OCI-LY7 (cell line): ENCODE measurements around the gene MAEA. TPM values are rescaled to one million over a fixed set of nuclear protein-coding genes. Genes with fewer than 3 reads are reported as not detected.

ENCODE experiments used
- BruUV-seq: library from RNA; stranded (reverse); fragments of 400-500 nt; replicated peaks from 2 replicates; lab custom pipeline; 2021; lab: Mats Ljungman, UMichigan
- CTCF ChIA-PET: fragments of 300-600 bp; sonication (Branson Sonifier 250); formaldehyde crosslinking; loops from one replicate; lab custom pipeline; 2022; ENCODE audit warnings: antibody characterized with exemption; ENCODE audit not compliant: unreplicated experiment; lab: Charles Lee
- POLR2A ChIA-PET: fragments of 300-600 bp; sonication (Branson Sonifier 250); formaldehyde crosslinking; loops from one replicate; lab custom pipeline; 2022; ENCODE audit warnings: antibody characterized with exemption; lab: Charles Lee
- DNase-seq: peaks from one replicate; pipeline ENCODE4 v3.0.0-alpha.2; 2015; ENCODE audit warnings: low spot score
- H2AFZ ChIP-seq: fragments of 200-600 bp; sonication (generic), shearing (Covaris generic); 2 replicates; pipeline ENCODE4 v1.6.1; 2014; ENCODE audit warnings: mild to moderate bottlenecking, antibody characterized with exemption, low read length, moderate library complexity
- H3K27ac ChIP-seq: fragments of 200-600 bp; sonication (generic); 2 replicates; pipeline ENCODE4 v1.5.1; 2014; ENCODE audit warnings: mixed run types, low read depth, mild to moderate bottlenecking, moderate library complexity, low read length, inconsistent platforms; ENCODE audit not compliant: poor library complexity, severe bottlenecking
- H3K36me3 ChIP-seq: fragments of 200-600 bp; sonication (generic); 2 replicates; pipeline ENCODE4 v1.6.1; 2014; ENCODE audit warnings: mild to moderate bottlenecking, antibody characterized with exemption, low read length, moderate library complexity, mixed read lengths; ENCODE audit not compliant: insufficient read depth
- H3K4me1 ChIP-seq: fragments of 200-600 bp; sonication (generic); 2 replicates; pipeline ENCODE4 v1.5.1; 2014; ENCODE audit warnings: mild to moderate bottlenecking, low read length; ENCODE audit not compliant: insufficient read depth, poor library complexity, severe bottlenecking
- H3K4me2 ChIP-seq: fragments of 200-600 bp; sonication (generic); 2 replicates; pipeline ENCODE4 v1.6.1; 2014; ENCODE audit warnings: mild to moderate bottlenecking, low read length
- H3K4me3 ChIP-seq: fragments of 200-600 bp; sonication (generic); 2 replicates; pipeline ENCODE4 v1.5.1; 2014; ENCODE audit warnings: mild to moderate bottlenecking, low read depth, low read length; ENCODE audit not compliant: poor library complexity, severe bottlenecking
- H3K79me2 ChIP-seq: fragments of 200-600 bp; sonication (generic); 2 replicates; pipeline ENCODE4 v1.6.1; 2016; ENCODE audit warnings: low read depth, mild to moderate bottlenecking, low read length, moderate library complexity, mixed read lengths; ENCODE audit not compliant: insufficient read depth
- H3K9me2 ChIP-seq: fragments of 200-600 bp; sonication (generic); 2 replicates; pipeline ENCODE4 v1.6.1; 2016; ENCODE audit warnings: mild to moderate bottlenecking, low read length, mixed read lengths; ENCODE audit not compliant: insufficient read depth
- H3K9me3 ChIP-seq: fragments of 200-600 bp; sonication (generic); 2 replicates; pipeline ENCODE4 v1.6.1; 2014; ENCODE audit warnings: mild to moderate bottlenecking, mixed run types, low read length, mixed read lengths
- H4K20me1 ChIP-seq: fragments of 200-600 bp; sonication (generic); 2 replicates; pipeline ENCODE4 v1.6.1; 2014; ENCODE audit warnings: mild to moderate bottlenecking, antibody characterized with exemption, low read length, moderate library complexity, mixed read lengths; ENCODE audit not compliant: insufficient read depth
- EZH2phosphoT487 ChIP-seq: fragments of 200-600 bp; sonication (generic); IDR thresholded peaks from 2 replicates; pipeline ENCODE4 v1.6.1; 2018; ENCODE audit warnings: low read depth, borderline replicate concordance, mild to moderate bottlenecking, mixed run types, antibody characterized with exemption, low read length, moderate library complexity, mixed read lengths
- intact Hi-C: fragments of 100-400 bp; cut with micrococcal nuclease; formaldehyde crosslinking; loops from one replicate; pipeline ENCODE4 v1.10.0; 2022; ENCODE audit not compliant: unreplicated experiment
- total RNA-seq, 2 experiments: library from RNA; depleted of rRNA in 1 of 2; stranded (reverse); fragments of >200 nt in 1 of 2; shearing (Covaris generic) in 1 of 2; gene quantifications; 2 replicates each; pipeline ENCODE4 v1.2.3, GENCODE V29; 2014 to 2022
- TF ChIP-seq, protein P1 (sequence below): fragments of 200-600 bp; sonication (generic); conservative IDR thresholded peaks from 2 replicates; pipeline ENCODE4 v1.5.1; 2014; ENCODE audit warnings: mild to moderate bottlenecking, antibody characterized with exemption, low read length, moderate library complexity, mixed read lengths

The MAEA gene
- total RNA-seq, 2 experiments from 2014 or later: 53.2 to 59.3 TPM

DNA sequence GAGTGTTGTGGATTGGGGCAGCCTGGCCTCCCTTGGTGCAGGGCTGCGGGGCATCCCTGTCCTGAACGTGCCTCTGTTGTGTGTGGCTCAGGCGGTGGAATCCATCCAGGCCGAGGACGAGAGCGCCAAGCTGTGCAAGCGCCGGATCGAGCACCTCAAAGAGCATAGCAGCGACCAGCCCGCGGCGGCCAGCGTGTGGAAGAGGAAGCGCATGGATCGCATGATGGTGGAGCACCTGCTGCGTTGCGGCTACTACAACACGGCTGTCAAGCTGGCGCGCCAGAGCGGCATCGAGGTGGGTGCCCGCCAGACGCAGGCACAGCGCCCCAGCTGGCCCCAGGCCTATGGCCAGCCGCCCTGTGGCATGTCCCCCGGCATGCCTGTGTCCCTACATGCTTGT is 25.6 kb downstream of the MAEA start:
- no peak for TF ChIP-seq EZH2phosphoT487
- Histone ChIP-seq H3K4me1 (peaks cover 31% of the 10 kb centered on the region), H3K4me2 (no peak overlapping the region), H3K9me3 (peaks cover 7% of the 10 kb centered on the region; the same call in 1 of the 2 replicates), H3K4me3 (no peak overlapping the region), H2AFZ (no peak overlapping the region), H3K27ac (no peak overlapping the region), H4K20me1 (peaks cover 10% of the 10 kb centered on the region; the same call in 1 of the 2 replicates), H3K79me2 (peaks cover 16% of the 10 kb centered on the region), H3K36me3 (peaks cover 70% of the 10 kb centered on the region), H3K9me2 (no peaks in the 10 kb centered on the region)
- no TSS peak for BruUV-seq
- intact Hi-C loops: no loop called here
- CTCF ChIA-PET: no interaction called here
- no peak for DNase-seq
- POLR2A ChIA-PET: no interaction called here

DNA sequence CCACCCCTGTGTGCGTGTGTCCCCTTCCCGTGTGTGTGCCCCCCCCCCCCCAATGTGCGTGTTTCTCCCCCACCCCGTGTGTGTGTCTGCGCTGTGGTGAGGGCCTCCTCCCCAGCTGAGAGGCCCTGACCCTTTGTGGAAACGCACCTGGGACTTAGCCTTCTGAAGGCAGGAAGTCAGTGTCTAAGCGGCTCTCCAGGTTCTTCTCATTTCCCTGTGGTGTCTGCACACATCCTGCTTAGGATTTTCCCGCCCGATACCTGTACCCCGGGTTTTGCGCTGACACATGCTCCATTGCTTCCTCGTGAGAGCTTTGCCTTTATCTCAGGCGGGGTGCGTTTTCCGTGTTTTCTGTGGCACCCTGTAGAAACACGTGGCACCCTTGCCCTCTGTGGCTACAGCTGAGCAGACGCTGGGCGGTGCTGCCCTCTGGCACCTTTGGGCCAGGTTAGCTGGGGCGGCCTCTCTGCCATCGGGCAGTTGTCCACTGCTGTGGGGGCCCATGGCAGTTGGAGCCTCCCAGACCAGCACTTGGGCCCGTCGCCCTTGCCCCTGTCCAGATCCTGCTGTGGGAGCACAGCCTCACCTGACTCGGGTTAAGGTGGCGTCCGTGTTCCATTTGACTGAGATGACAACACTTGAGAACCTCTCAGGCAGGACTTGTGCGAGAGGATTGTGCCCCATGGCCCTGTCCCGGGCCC is 26.3 kb downstream of the MAEA start:
- H2AFZ ChIP-seq: no peak overlapping the region
- H3K4me3 ChIP-seq: no peak overlapping the region
- peaks cover 12% of the 10 kb centered on the region for H3K79me2 ChIP-seq
- peaks cover 5% of the 10 kb centered on the region; the same call in 1 of the 2 replicates for H4K20me1 ChIP-seq
- peaks cover 7% of the 10 kb centered on the region; the same call in 1 of the 2 replicates for H3K9me3 ChIP-seq
- peak; percentile 58 for DNase-seq
- intact Hi-C loops: no loop called here
- ChIA-PET CTCF (no interaction called here), POLR2A (no interaction called here)
- peak overlapping the region; percentile 41 for H3K27ac ChIP-seq
- peak overlapping the region; percentile 27; the same call in 1 of the 2 replicates for H3K4me2 ChIP-seq
- TF ChIP-seq, protein P1, sequence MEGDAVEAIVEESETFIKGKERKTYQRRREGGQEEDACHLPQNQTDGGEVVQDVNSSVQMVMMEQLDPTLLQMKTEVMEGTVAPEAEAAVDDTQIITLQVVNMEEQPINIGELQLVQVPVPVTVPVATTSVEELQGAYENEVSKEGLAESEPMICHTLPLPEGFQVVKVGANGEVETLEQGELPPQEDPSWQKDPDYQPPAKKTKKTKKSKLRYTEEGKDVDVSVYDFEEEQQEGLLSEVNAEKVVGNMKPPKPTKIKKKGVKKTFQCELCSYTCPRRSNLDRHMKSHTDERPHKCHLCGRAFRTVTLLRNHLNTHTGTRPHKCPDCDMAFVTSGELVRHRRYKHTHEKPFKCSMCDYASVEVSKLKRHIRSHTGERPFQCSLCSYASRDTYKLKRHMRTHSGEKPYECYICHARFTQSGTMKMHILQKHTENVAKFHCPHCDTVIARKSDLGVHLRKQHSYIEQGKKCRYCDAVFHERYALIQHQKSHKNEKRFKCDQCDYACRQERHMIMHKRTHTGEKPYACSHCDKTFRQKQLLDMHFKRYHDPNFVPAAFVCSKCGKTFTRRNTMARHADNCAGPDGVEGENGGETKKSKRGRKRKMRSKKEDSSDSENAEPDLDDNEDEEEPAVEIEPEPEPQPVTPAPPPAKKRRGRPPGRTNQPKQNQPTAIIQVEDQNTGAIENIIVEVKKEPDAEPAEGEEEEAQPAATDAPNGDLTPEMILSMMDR: no peak
- TF ChIP-seq EZH2phosphoT487: no peak
- no peaks in the 10 kb centered on the region for H3K9me2 ChIP-seq
- H3K36me3 ChIP-seq: peaks cover 70% of the 10 kb centered on the region
- peaks cover 24% of the 10 kb centered on the region for H3K4me1 ChIP-seq
- BruUV-seq: no TSS peak

DNA sequence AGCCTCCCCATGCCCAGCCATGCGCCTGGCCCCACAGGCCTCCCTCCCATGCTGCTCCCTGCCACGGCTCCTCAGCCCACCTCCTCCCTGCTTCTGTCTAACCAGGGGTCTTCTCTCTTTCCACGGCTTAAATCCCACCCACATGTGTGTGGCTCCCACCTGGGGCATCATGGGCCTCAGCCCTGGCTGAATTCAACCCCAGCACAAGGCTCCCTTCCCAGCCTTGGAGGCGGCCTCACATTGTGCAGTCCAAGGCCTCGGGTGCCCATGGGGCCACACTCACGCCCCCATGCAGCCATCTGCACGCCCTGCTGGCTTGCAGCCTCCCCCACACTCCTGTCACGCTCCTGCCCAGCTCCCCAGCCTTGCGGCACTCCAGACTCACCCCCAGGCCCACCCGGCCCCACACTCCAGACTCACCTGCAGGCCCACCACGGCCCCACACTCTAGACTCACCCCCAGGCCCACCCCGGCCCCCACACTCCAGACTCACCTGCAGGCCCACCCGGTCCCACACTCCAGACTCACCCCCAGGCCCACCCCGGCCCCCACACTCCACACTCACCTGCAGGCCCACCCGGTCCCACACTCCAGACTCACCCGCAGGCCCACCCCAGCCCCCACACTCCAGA is 27.0 kb downstream of the MAEA start:
- intact Hi-C loops: no loop called here
- Histone ChIP-seq H3K4me1 (peaks cover 18% of the 10 kb centered on the region), H3K4me3 (no peak overlapping the region), H3K9me2 (no peaks in the 10 kb centered on the region), H3K9me3 (peaks cover 7% of the 10 kb centered on the region; the same call in 1 of the 2 replicates), H3K27ac (peak overlapping the region; percentile 41), H3K36me3 (peaks cover 66% of the 10 kb centered on the region), H3K4me2 (no peak overlapping the region), H2AFZ (no peak overlapping the region), H4K20me1 (no peaks in the 10 kb centered on the region), H3K79me2 (peaks cover 5% of the 10 kb centered on the region)
- TF ChIP-seq, protein P1: no peak
- TF ChIP-seq EZH2phosphoT487: no peak
- ChIA-PET POLR2A (no interaction called here), CTCF (no interaction called here)
- DNase-seq: no peak
- BruUV-seq: no TSS peak
